Pancreas (tissue), 10 donors: ENCODE data around the gene PSMC3IP. TPM values are rescaled to one million over a fixed set of nuclear protein-coding genes. Genes with fewer than 3 reads are reported as not detected.
"Not testable (repeated sequence)": the region's sequence is repeated elsewhere in the genome, so short reads cannot be mapped to it uniquely, and the experiment has no call there.

Source experiments
- ATAC-seq, 4 donors: fragments of 200-7000 bp; cut with Tn5 transposase; one replicate each; pipeline versions ENCODE4 v1.8.0 to v1.9.1; 2020; ENCODE audit warnings: mild to moderate bottlenecking in 4 of 4, moderate library complexity in 4 of 4
- DNase-seq, 6 donors: peaks; one replicate each; pipeline ENCODE4 v3.0.0-alpha.2; 2020
- FAIRE-seq: peaks from 2 replicates; lab custom pipeline; 2012; peaks lifted over from hg19 to GRCh38; lab: Jason Lieb, UNC
- H3K27ac ChIP-seq, 4 donors: fragments of 200-600 bp; sonication (generic); 1 replicate in 3 of 4; 2 replicates in 1 of 4; pipeline versions ENCODE4 v1.5.0 to v1.8.0; 2020
- H3K27me3 ChIP-seq, 4 donors: fragments of 200-600 bp; one replicate each; pipeline ENCODE4 v1.8.0; 2021
- H3K36me3 ChIP-seq, 3 donors: fragments of 200-600 bp; sonication (generic) in 1 of 3; one replicate each; pipeline versions ENCODE4 v1.5.0 to v1.8.0; 2020 to 2021
- H3K4me1 ChIP-seq, 3 donors: fragments of 200-600 bp; one replicate each; pipeline ENCODE4 v1.8.0; 2021
- H3K4me3 ChIP-seq, 4 donors: fragments of 200-600 bp; sonication (generic) in 2 of 4; one replicate each; pipeline versions ENCODE4 v1.5.0 to v1.8.0; 2020 to 2021
- H3K9me3 ChIP-seq, 4 donors: fragments of 200-600 bp; one replicate each; pipeline ENCODE4 v1.8.0; 2021
- CTCF ChIP-seq, 4 donors: fragments of 200-600 bp; sonication (generic) in 3 of 4; IDR thresholded peaks; one replicate each; pipeline versions ENCODE4 v1.5.0 to v1.8.0; 2021; ENCODE audit warnings: antibody characterized with exemption in 4 of 4
- WGBS, 2 donors: extraction: QIAGEN DNeasy Blood & Tissue Kit; methylation state at CpG; one replicate each; pipeline ENCODE4 v1.1.7; 2013; 5-methylcytosine and 5-hydroxymethylcytosine counted together
- intact Hi-C, 3 donors: fragments of 100-400 bp; cut with DNase I; formaldehyde crosslinking; loops; one replicate each; pipeline versions ENCODE4 v1.11.1 to v1.14.2; 2022
- polyA plus RNA-seq, 2 donors: library from polyadenylated mRNA; stranded (reverse); fragments of 200-250 nt; gene quantifications; one replicate each; pipeline ENCODE4 v1.2.3, GENCODE V29; 2013
- total RNA-seq, 6 donors: library from RNA; stranded (reverse); fragmentation: NEBNext Ultra II Directional in 4 of 6; extraction: Animal tissue kit (Norgen Biotek cat#: 25700) in 4 of 6; gene quantifications; one replicate each; pipeline versions ENCODE4 v1.2.1 to v1.2.4, GENCODE V29; 2021 to 2023
- donor health status: healthy with polysubstance abuse.
- donor health status: DM: no; HTN: no; CAD: no; lungs with moderate emphysema.
- donor health status: DM: no; HTN: no; CAD: no.
- donor health status: control.
- donor health status: control.
- donor health status: Bipolar disorder and iron deficiency.
- donor health status: DM: yes; HTN: yes; CAD: no.
- donor health status: DM: no; HTN: no; CAD: no.
- donor health status: DM: no; HTN: no; CAD: no.
- donor health status: DM: yes; HTN: yes; CAD: no.

PSMC3IP gene
- total and polyA plus RNA-seq, 8 donors, result 1.0 to 7.0 (median 2.4) TPM

GRCh38 chr17:42559075-42559474, 18.5 kb downstream of the PSMC3IP start:
- no peak overlapping the region for H3K27ac ChIP-seq
- H3K4me1 ChIP-seq, result peaks cover 0 to 20% (median 8%) of the 10 kb centered on the region in 3 donors
- H3K9me3 ChIP-seq, result no peaks in the 10 kb centered on the region
- FAIRE-seq (no peak), DNase-seq (no peak), ATAC-seq (no peak)
- intact Hi-C loops, result no loop called here
- 78 to 85% methylated on average over 6 of the region's 6 CpGs for WGBS, 2 donors
- TF ChIP-seq CTCF (IDR thresholded peaks at IDR 0.05), result no peak
- no peaks in the 10 kb centered on the region for H3K36me3 ChIP-seq
- no peak overlapping the region for H3K4me3 ChIP-seq
- H3K27me3 ChIP-seq, result no peaks in the 10 kb centered on the region

GRCh38 chr17:42555961-42556617, 21.4 kb downstream of the PSMC3IP start:
- FAIRE-seq, ATAC-seq, H3K9me3 ChIP-seq, H3K4me1 ChIP-seq, DNase-seq, H3K4me3 ChIP-seq, H3K27me3 ChIP-seq, H3K36me3 ChIP-seq, intact Hi-C loops: not testable (repeated sequence)
- H3K27ac ChIP-seq, result peak overlapping the region in 1 of 4 donors; percentile 80
- 68 to 78% methylated on average over 5 of the region's 5 CpGs for WGBS, 2 donors

DNA sequence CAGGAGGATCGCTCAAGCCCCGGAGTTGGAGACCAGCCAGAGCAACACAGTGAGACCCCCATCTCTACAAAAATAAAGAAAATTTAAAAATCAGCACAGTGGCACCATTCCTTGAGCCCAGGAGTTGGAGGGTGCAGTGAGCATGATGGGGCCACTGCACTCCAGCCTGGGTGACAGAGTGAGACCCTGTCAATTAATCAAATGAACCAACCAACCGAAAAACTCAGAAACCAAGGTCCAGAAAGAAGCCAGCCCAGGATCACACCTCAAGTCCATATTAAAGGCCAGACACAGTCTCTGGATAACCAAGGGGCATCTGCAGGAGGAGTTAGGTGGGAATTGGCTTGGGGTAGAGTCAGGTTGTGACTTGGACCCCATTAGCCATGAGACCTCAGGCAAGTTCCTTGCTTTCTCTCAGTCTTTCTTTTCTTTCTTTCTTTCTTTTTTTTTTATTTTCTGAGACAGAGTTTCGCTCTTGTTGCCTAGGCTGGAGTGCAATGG, 22.4 kb downstream of the PSMC3IP start:
- Histone ChIP-seq H3K27ac (peak overlapping the region; percentile 80 to 87 (median 84)), H3K9me3 (no peaks in the 10 kb centered on the region), H3K27me3 (no peaks in the 10 kb centered on the region), H3K4me3 (peak overlapping the region; percentile 35 to 77 (median 74)), H3K36me3 (no peaks in the 10 kb centered on the region), H3K4me1 (peaks cover 0 to 6% (median 0%) of the 10 kb centered on the region in 3 donors)
- ATAC-seq (peak in 2 of 4 donors; percentile 2 to 3), FAIRE-seq (no peak), DNase-seq (no peak)
- TF ChIP-seq CTCF (IDR thresholded peaks at IDR 0.05), result no peak
- WGBS, 2 donors, result 25 to 27% methylated on average over 4 of the region's 4 CpGs
- intact Hi-C loops, result no loop called here

GRCh38 chr17:42554250-42555121, 23.0 kb downstream of the PSMC3IP start:
- TF ChIP-seq CTCF (IDR thresholded peaks at IDR 0.05), result no peak
- ATAC-seq (peak; percentile 92 to 96 (median 95)), DNase-seq (peak; percentile 81 to 93 (median 88)), FAIRE-seq (no peak)
- H3K27me3 ChIP-seq, result no peaks in the 10 kb centered on the region
- peaks cover 0 to 6% (median 0%) of the 10 kb centered on the region in 3 donors for H3K4me1 ChIP-seq
- no peaks in the 10 kb centered on the region for H3K36me3 ChIP-seq
- peak overlapping the region; percentile 80 to 87 (median 84) for H3K27ac ChIP-seq
- peak overlapping the region; percentile 35 to 77 (median 74) for H3K4me3 ChIP-seq
- intact Hi-C loops, result no loop called here
- 1% methylated on average over 62 to 82 of the region's 82 CpGs for WGBS, 2 donors
- H3K9me3 ChIP-seq, result no peaks in the 10 kb centered on the region

DNA sequence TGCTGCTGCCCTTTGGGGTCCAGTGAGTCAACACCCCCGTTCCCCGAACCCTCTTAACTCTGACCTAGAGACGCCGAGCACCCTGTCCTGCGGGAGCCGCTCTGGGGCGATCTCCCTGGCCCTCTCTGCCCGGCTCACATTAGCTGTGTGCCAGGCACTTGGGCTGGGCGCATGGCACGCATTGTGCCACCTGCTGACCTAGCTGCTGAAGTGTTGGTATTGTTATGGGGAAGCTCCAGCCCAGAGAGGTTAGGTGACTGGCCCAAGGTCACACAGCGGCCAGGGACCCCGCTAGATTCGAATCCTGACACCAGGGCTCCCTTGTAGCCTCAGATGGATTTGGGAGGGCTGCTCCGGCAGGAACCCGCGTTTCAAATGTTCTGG, 23.7 kb downstream of the PSMC3IP start:
- no peaks in the 10 kb centered on the region for H3K9me3 ChIP-seq
- H3K4me1 ChIP-seq, result peaks cover 0 to 6% (median 0%) of the 10 kb centered on the region in 3 donors
- ATAC-seq (peak; percentile 35 to 52 (median 44)), FAIRE-seq (no peak), DNase-seq (peak in 2 of 6 donors; percentile 41 to 76)
- peak overlapping the region in 3 of 4 donors; percentile 80 to 85 (median 83) for H3K27ac ChIP-seq
- H3K27me3 ChIP-seq, result no peaks in the 10 kb centered on the region
- intact Hi-C loops, result no loop called here
- TF ChIP-seq CTCF (IDR thresholded peaks at IDR 0.05), result no peak
- H3K36me3 ChIP-seq, result no peaks in the 10 kb centered on the region
- 28 to 30% methylated on average over 16 of the region's 16 CpGs for WGBS, 2 donors
- peak overlapping the region; percentile 35 to 77 (median 74) for H3K4me3 ChIP-seq
